CD4-positive, alpha-beta T cell treated with Interleukin-2 at 100 ng/mL for 4 hours (primary cell): Measurements from ENCODE around the gene NMNAT2.

Source experiments
- DNase-seq: peaks from one replicate; pipeline ENCODE4 v3.0.0-alpha.2; 2020; ENCODE audit warnings: low spot score

Gene NMNAT2

GRCh38 chr1:183313063-183313462 is 105.1 kb downstream of the NMNAT2 start:
- DNase-seq: no peak

- no peak for DNase-seq
These were observed 107.3 kb downstream of the NMNAT2 start for GRCh38 chr1:183310753-183311479.

- DNase-seq: no peak
These were observed 109.5 kb downstream of the NMNAT2 start for GRCh38 chr1:183308719-183309118.

- no peak for DNase-seq
These were observed 111.7 kb downstream of the NMNAT2 start for GRCh38 chr1:183306317-183307042.

- no peak for DNase-seq
These were observed 113.6 kb downstream of the NMNAT2 start for GRCh38 chr1:183304440-183305107.

GRCh38 chr1:183303901-183304300 is 114.3 kb downstream of the NMNAT2 start:
- DNase-seq: no peak

GRCh38 chr1:183303323-183303645 is 114.9 kb downstream of the NMNAT2 start:
- DNase-seq: no peak

- no peak for DNase-seq
These were observed 115.5 kb downstream of the NMNAT2 start for GRCh38 chr1:183302452-183303322.

- no peak for DNase-seq
These were observed 116.9 kb downstream of the NMNAT2 start for GRCh38 chr1:183301239-183301638.

GRCh38 chr1:183300828-183301227 is 117.4 kb downstream of the NMNAT2 start:
- no peak for DNase-seq

- no peak for DNase-seq
These were observed 117.8 kb downstream of the NMNAT2 start for GRCh38 chr1:183300395-183300794.

GRCh38 chr1:183296782-183297181 is 121.4 kb downstream of the NMNAT2 start:
- no peak for DNase-seq

- DNase-seq: no peak
These were observed 122.7 kb downstream of the NMNAT2 start for GRCh38 chr1:183295521-183295920.

- no peak for DNase-seq
These were observed 124.3 kb downstream of the NMNAT2 start for GRCh38 chr1:183293876-183294275.

GRCh38 chr1:183293241-183293640 is 124.9 kb downstream of the NMNAT2 start:
- no peak for DNase-seq

- no peak for DNase-seq
These were observed 126.2 kb downstream of the NMNAT2 start for GRCh38 chr1:183291802-183292514.

- DNase-seq: no peak
These were observed 126.9 kb downstream of the NMNAT2 start for GRCh38 chr1:183291216-183291762.

- DNase-seq: no peak
These were observed 127.6 kb downstream of the NMNAT2 start for GRCh38 chr1:183290628-183291027.

- no peak for DNase-seq
These were observed 129.1 kb downstream of the NMNAT2 start for GRCh38 chr1:183289051-183289496.

- DNase-seq: no peak
These were observed 129.6 kb downstream of the NMNAT2 start for GRCh38 chr1:183288583-183288982.

GRCh38 chr1:183287191-183287675 is 130.9 kb downstream of the NMNAT2 start:
- no peak for DNase-seq
